ENCODE measurements around the gene GPR160.

GPR160 gene

GRCh38 chr3:170054204-170054603 lies 16.4 kb downstream of the GPR160 start:
- DNase-seq (ENCODE audit: low read depth), result peak; percentile 39
- H3K4me3 ChIP-seq (ENCODE audit: low read depth, low read length), result no peak overlapping the region
- TF ChIP-seq POLR2A (IDR thresholded peaks at IDR 0.05; ENCODE audit: extremely low read depth, insufficient read length), result no peak
- peak; percentile 29 for TF ChIP-seq CTCF (IDR thresholded peaks at IDR 0.05; ENCODE audit: low read depth, low read length)
- no peak for TF ChIP-seq MYC (IDR thresholded peaks at IDR 0.05; ENCODE audit: low read depth, low read length)
- TF ChIP-seq MAX (IDR thresholded peaks at IDR 0.05; ENCODE audit: low read depth, low read length), result no peak

- H3K4me3 ChIP-seq (ENCODE audit: low read depth, low read length), result no peak overlapping the region
- TF ChIP-seq CTCF (IDR thresholded peaks at IDR 0.05; ENCODE audit: low read depth, low read length) (no peak), MYC (IDR thresholded peaks at IDR 0.05; ENCODE audit: low read depth, low read length) (no peak), MAX (IDR thresholded peaks at IDR 0.05; ENCODE audit: low read depth, low read length) (no peak), POLR2A (IDR thresholded peaks at IDR 0.05; ENCODE audit: extremely low read depth, insufficient read length) (no peak)
- DNase-seq (ENCODE audit: low read depth), result peak; percentile 38
Observed at GRCh38 chr3:170055209-170055608, 17.4 kb downstream of the GPR160 start.

GRCh38 chr3:170056710-170057454 lies 19.1 kb downstream of the GPR160 start:
- no peak overlapping the region for H3K4me3 ChIP-seq (ENCODE audit: low read depth, low read length)
- TF ChIP-seq CTCF (IDR thresholded peaks at IDR 0.05; ENCODE audit: low read depth, low read length) (no peak), MAX (IDR thresholded peaks at IDR 0.05; ENCODE audit: low read depth, low read length) (no peak), POLR2A (IDR thresholded peaks at IDR 0.05; ENCODE audit: extremely low read depth, insufficient read length) (no peak), MYC (IDR thresholded peaks at IDR 0.05; ENCODE audit: low read depth, low read length) (no peak)
- no peak for DNase-seq (ENCODE audit: low read depth)

- DNase-seq (ENCODE audit: low read depth), result no peak
- no peak overlapping the region for H3K4me3 ChIP-seq (ENCODE audit: low read depth, low read length)
Observed at GRCh38 chr3:170057550-170057949, 19.8 kb downstream of the GPR160 start.

GRCh38 chr3:170058127-170058526 lies 20.3 kb downstream of the GPR160 start:
- no peak for DNase-seq (ENCODE audit: low read depth)
- TF ChIP-seq CTCF (IDR thresholded peaks at IDR 0.05; ENCODE audit: low read depth, low read length) (no peak), POLR2A (IDR thresholded peaks at IDR 0.05; ENCODE audit: extremely low read depth, insufficient read length) (no peak), MYC (IDR thresholded peaks at IDR 0.05; ENCODE audit: low read depth, low read length) (no peak), MAX (IDR thresholded peaks at IDR 0.05; ENCODE audit: low read depth, low read length) (no peak)
- no peak overlapping the region for H3K4me3 ChIP-seq (ENCODE audit: low read depth, low read length)

More at GRCh38 chr3:170057550-170057949, 19.8 kb downstream of the GPR160 start:
- TF ChIP-seq CTCF (IDR thresholded peaks at IDR 0.05; ENCODE audit: low read depth, low read length) (no peak), POLR2A (IDR thresholded peaks at IDR 0.05; ENCODE audit: extremely low read depth, insufficient read length) (no peak), MYC (IDR thresholded peaks at IDR 0.05; ENCODE audit: low read depth, low read length) (no peak), MAX (IDR thresholded peaks at IDR 0.05; ENCODE audit: low read depth, low read length) (no peak)

Measured in NB4 (cell line).